OCI-LY7 (cell line): ENCODE data around the gene DGKE.

Experiments
- CTCF ChIP-seq: fragments of 200-600 bp; sonication (generic); conservative IDR thresholded peaks from 2 replicates; pipeline ENCODE4 v1.5.1; 2014; ENCODE audit warnings: mild to moderate bottlenecking, antibody characterized with exemption, low read length, moderate library complexity, mixed read lengths
- EZH2phosphoT487 ChIP-seq: fragments of 200-600 bp; sonication (generic); IDR thresholded peaks from 2 replicates; pipeline ENCODE4 v1.6.1; 2018; ENCODE audit warnings: low read depth, borderline replicate concordance, mild to moderate bottlenecking, mixed run types, antibody characterized with exemption, low read length, moderate library complexity, mixed read lengths

GRCh38 chr17:56883616-56884015 is 49.7 kb downstream of the DGKE start:
- TF ChIP-seq CTCF: no peak
- no peak for TF ChIP-seq EZH2phosphoT487
